GM23338 (cell line): ENCODE results near the gene P2RY12. TPM values are rescaled to one million over a fixed set of nuclear protein-coding genes. Genes with fewer than 3 reads are reported as not detected.
A peak's percentile ranks its signal among the peaks of the same experiment; 100 is the strongest.

Experiments
- ATAC-seq: fragments of 200-7000 bp; cut with Tn5 transposase; 3 replicates; pipeline ENCODE4 v1.9.1; 2020
- DNase-seq: peaks from one replicate; pipeline ENCODE4 v3.0.0-alpha.2; 2015; ENCODE audit warnings: low spot score
- H2AFZ ChIP-seq: fragments of 200-600 bp; sonication (generic); 2 replicates; pipeline ENCODE4 v1.8.0; 2016; ENCODE audit warnings: antibody characterized with exemption, mild to moderate bottlenecking, moderate library complexity
- H3F3A ChIP-seq: fragments of 200-600 bp; sonication (generic); replicated peaks from 2 replicates; pipeline ENCODE4 v1.8.0; 2017; ENCODE audit warnings: antibody characterized with exemption, mixed run types, low read depth
- H3K27ac ChIP-seq: fragments of 200-600 bp; sonication (generic); 2 replicates; pipeline ENCODE4 v1.6.1; 2016; ENCODE audit warnings: low read depth
- H3K27me3 ChIP-seq: fragments of 200-600 bp; sonication (generic); 2 replicates; pipeline ENCODE4 v1.8.0; 2016; ENCODE audit warnings: mild to moderate bottlenecking, mixed run types, moderate library complexity; ENCODE audit not compliant: insufficient read depth
- H3K36me3 ChIP-seq: fragments of 200-600 bp; sonication (generic); 2 replicates; pipeline ENCODE4 v1.8.0; 2016; ENCODE audit warnings: mild to moderate bottlenecking; ENCODE audit not compliant: insufficient read depth
- H3K4me1 ChIP-seq: fragments of 200-600 bp; sonication (generic); 2 replicates; pipeline ENCODE4 v1.8.0; 2016; ENCODE audit warnings: mild to moderate bottlenecking, moderate library complexity; ENCODE audit not compliant: insufficient read depth
- H3K4me2 ChIP-seq: fragments of 200-600 bp; sonication (generic); 2 replicates; pipeline ENCODE4 v1.7.1; 2017; ENCODE audit warnings: mixed run types
- H3K4me3 ChIP-seq: fragments of 200-600 bp; sonication (generic); 2 replicates; pipeline ENCODE4 v1.6.1; 2016; ENCODE audit warnings: mixed run types
- H3K79me2 ChIP-seq: fragments of 200-600 bp; sonication (generic); replicated peaks from 2 replicates; pipeline ENCODE4 v1.8.0; 2017; ENCODE audit warnings: mild to moderate bottlenecking; ENCODE audit not compliant: insufficient read depth
- H3K9me2 ChIP-seq: fragments of 200-600 bp; sonication (generic); 2 replicates; pipeline ENCODE4 v1.8.0; 2017; ENCODE audit not compliant: insufficient read depth
- H4K20me1 ChIP-seq: fragments of 200-600 bp; sonication (generic); replicated peaks from 2 replicates; pipeline ENCODE4 v1.8.0; 2017; ENCODE audit warnings: mild to moderate bottlenecking; ENCODE audit not compliant: insufficient read depth
- H3K27ac Mint-ChIP-seq: 2 replicates; pipeline ENCODE4 v1.8.0; 2020; ENCODE audit warnings: inconsistent platforms, mild to moderate bottlenecking, moderate library complexity, mixed read lengths
- H3K27me3 Mint-ChIP-seq: 3 replicates; pipeline ENCODE4 v1.8.0; 2022; ENCODE audit warnings: low read depth, mild to moderate bottlenecking, moderate library complexity, mixed read lengths, inconsistent platforms; ENCODE audit not compliant: insufficient read depth, poor library complexity
- H3K36me3 Mint-ChIP-seq: 3 replicates; pipeline ENCODE4 v1.8.0; 2021; ENCODE audit warnings: low read depth, mild to moderate bottlenecking, inconsistent platforms, moderate library complexity, mixed read lengths
- H3K4me1 Mint-ChIP-seq: 3 replicates; pipeline ENCODE4 v1.8.0; 2020; ENCODE audit warnings: mild to moderate bottlenecking, inconsistent platforms, mixed read lengths
- H3K4me3 Mint-ChIP-seq: 3 replicates; pipeline ENCODE4 v1.8.0; 2021; ENCODE audit warnings: moderate library complexity, mild to moderate bottlenecking, inconsistent platforms, mixed read lengths
- H3K9me3 Mint-ChIP-seq: 3 replicates; pipeline ENCODE4 v1.8.0; 2020; ENCODE audit warnings: moderate library complexity, mild to moderate bottlenecking, inconsistent platforms, mixed read lengths
- JUNB ChIP-seq: IDR thresholded peaks from one replicate; pipeline ENCODE4 v1.6.1; 2016; ENCODE audit warnings: antibody characterized with exemption; ENCODE audit not compliant: unreplicated experiment
- NANOG ChIP-seq: IDR thresholded peaks from 2 replicates; pipeline ENCODE4 v1.6.1; 2016; ENCODE audit warnings: antibody characterized with exemption, borderline replicate concordance
- POLR2AphosphoS5 ChIP-seq: IDR thresholded peaks from 2 replicates; pipeline ENCODE4 v1.6.1; 2016; ENCODE audit warnings: antibody characterized with exemption, low read depth
- ZNF331 ChIP-seq: fragments of 250-450 bp; sonication (Bioruptor Pico); IDR thresholded peaks from 2 replicates; pipeline ENCODE4 v1.5.0; 2020; ENCODE audit warnings: low read depth, mild to moderate bottlenecking, moderate library complexity
- ZNF462 ChIP-seq: fragments of 250-450 bp; sonication (Bioruptor Pico); IDR thresholded peaks from 2 replicates; pipeline ENCODE4 v1.5.0; 2020; ENCODE audit warnings: mild to moderate bottlenecking, moderate library complexity
- polyA plus RNA-seq: library from polyadenylated mRNA; unstranded; fragments of >200 nt; fragmentation: Nextera tagmentation; extraction: Ambion mirVana; gene quantifications from 2 replicates; pipeline ENCODE4 v1.2.1, GENCODE V29; 2016
- total RNA-seq: library from RNA; depleted of rRNA; stranded (reverse); fragments of >200 nt; shearing (Covaris generic); gene quantifications from 2 replicates; pipeline ENCODE4 v1.2.3, GENCODE V29; 2014

The P2RY12 gene
- total and polyA plus RNA-seq, 2 experiments from 2014 or later: 1.1 TPM; not detected in 1

- ATAC-seq: no peak
- no peak overlapping the region for H3K4me2 ChIP-seq
Observed at GRCh38 chr3:151300539-151300938, 84.0 kb downstream of the P2RY12 start.

More at GRCh38 chr3:151300539-151300938, 84.0 kb downstream of the P2RY12 start:
- no peaks in the 10 kb centered on the region for H3K79me2 ChIP-seq
- no peaks in the 10 kb centered on the region for H4K20me1 ChIP-seq
- no peak for TF ChIP-seq POLR2AphosphoS5
- no peak for TF ChIP-seq NANOG
- TF ChIP-seq ZNF462: no peak
- TF ChIP-seq ZNF331 (CRISPR knock-in tag): no peak
- TF ChIP-seq JUNB: no peak
- Mint-ChIP-seq H3K4me3 (no peak overlapping the region), H3K9me3 (no peaks in the 10 kb centered on the region), H3K4me1 (peaks cover 44% of the 10 kb centered on the region), H3K27ac (peak overlapping the region; percentile 22; the same call in 1 of the 2 replicates), H3K36me3 (no peaks in the 10 kb centered on the region), H3K27me3 (peaks cover 2% of the 10 kb centered on the region)
- no peak overlapping the region for H2AFZ ChIP-seq
- H3F3A ChIP-seq: no peaks in the 10 kb centered on the region
- no peaks in the 10 kb centered on the region for H3K36me3 ChIP-seq
- H3K9me2 ChIP-seq: no peaks in the 10 kb centered on the region
- DNase-seq: no peak
- no peaks in the 10 kb centered on the region for H3K27me3 ChIP-seq
- H3K4me3 ChIP-seq: no peak overlapping the region
- no peak overlapping the region for H3K27ac ChIP-seq
- H3K4me1 ChIP-seq: peaks cover 14% of the 10 kb centered on the region
